Left ventricle myocardium inferior (tissue), 1 donor: ENCODE results near the gene PHETA1. TPM values are rescaled to one million over a fixed set of nuclear protein-coding genes. Genes with fewer than 3 reads are reported as not detected.
"Not testable (repeated sequence)": the region's sequence is repeated elsewhere in the genome, so short reads cannot be mapped to it uniquely, and the experiment has no call there.

Source experiments
- DNase-seq: peaks from one replicate; pipeline ENCODE4 v3.0.0-alpha.2; 2020
- H3K27ac ChIP-seq: fragments of 200-600 bp; replicated peaks from 2 replicates; pipeline ENCODE4 v1.8.0; 2021
- H3K27me3 ChIP-seq: fragments of 200-600 bp; 2 replicates; pipeline ENCODE4 v1.8.0; 2021; ENCODE audit warnings: low read depth
- H3K36me3 ChIP-seq: fragments of 200-600 bp; 2 replicates; pipeline ENCODE4 v1.8.0; 2021
- H3K4me1 ChIP-seq: fragments of 200-600 bp; 2 replicates; pipeline ENCODE4 v1.8.0; 2021
- H3K4me3 ChIP-seq: fragments of 200-600 bp; 2 replicates; pipeline ENCODE4 v1.8.0; 2021; ENCODE audit warnings: mild to moderate bottlenecking, moderate library complexity
- H3K9me3 ChIP-seq: fragments of 200-600 bp; replicated peaks from 2 replicates; pipeline ENCODE4 v1.8.0; 2021
- CTCF ChIP-seq: fragments of 200-600 bp; IDR thresholded peaks from 2 replicates; pipeline ENCODE4 v1.8.0; 2021; ENCODE audit warnings: antibody characterized with exemption, mild to moderate bottlenecking, borderline replicate concordance
- intact Hi-C: fragments of 100-400 bp; cut with micrococcal nuclease; formaldehyde crosslinking; loops from one replicate; pipeline ENCODE4 v1.11.0; 2022
- total RNA-seq: library from RNA; stranded (reverse); fragmentation: NEBNext Ultra II Directional; extraction: Animal tissue kit (Norgen Biotek cat#: 25700); gene quantifications from one replicate; pipeline ENCODE4 v1.2.1, GENCODE V29; 2021
- donor health status: DM: no; HTN: yes; CAD: no; lungs with severe emphysema.

Gene PHETA1
- total RNA-seq, 1 donor from 2014 or later = 29.8 TPM

GRCh38 chr12:111386885-111387284 lies 18.0 kb upstream of the PHETA1 start:
- Histone ChIP-seq H3K9me3 (no peaks in the 10 kb centered on the region), H3K4me3 (no peak overlapping the region), H3K4me1 (no peaks in the 10 kb centered on the region), H3K27ac (no peak overlapping the region), H3K36me3 (no peaks in the 10 kb centered on the region), H3K27me3 (no peaks in the 10 kb centered on the region)
- no peak for TF ChIP-seq CTCF
- intact Hi-C loops = no loop called here
- DNase-seq = no peak

GRCh38 chr12:111384596-111384995 lies 15.7 kb upstream of the PHETA1 start:
- H3K27me3 ChIP-seq = no peaks in the 10 kb centered on the region
- no peaks in the 10 kb centered on the region for H3K9me3 ChIP-seq
- TF ChIP-seq CTCF = no peak
- H3K36me3 ChIP-seq = no peaks in the 10 kb centered on the region
- intact Hi-C loops = no loop called here
- no peak overlapping the region for H3K4me3 ChIP-seq
- H3K27ac ChIP-seq = no peak overlapping the region
- no peaks in the 10 kb centered on the region for H3K4me1 ChIP-seq
- no peak for DNase-seq

GRCh38 chr12:111379942-111380554 lies 11.2 kb upstream of the PHETA1 start:
- no peak for TF ChIP-seq CTCF

GRCh38 chr12:111377440-111377839 lies 8.5 kb upstream of the PHETA1 start:
- no peaks in the 10 kb centered on the region for H3K36me3 ChIP-seq
- intact Hi-C loops = no loop called here
- no peak overlapping the region for H3K4me3 ChIP-seq
- no peaks in the 10 kb centered on the region for H3K4me1 ChIP-seq
- no peak for TF ChIP-seq CTCF
- H3K27me3 ChIP-seq = no peaks in the 10 kb centered on the region
- no peak for DNase-seq
- H3K9me3 ChIP-seq = peaks cover 8% of the 10 kb centered on the region
- no peak overlapping the region for H3K27ac ChIP-seq

More at GRCh38 chr12:111379942-111380554, 11.2 kb upstream of the PHETA1 start:
- Histone ChIP-seq H3K27me3 (no peaks in the 10 kb centered on the region), H3K4me3 (no peak overlapping the region), H3K4me1 (no peaks in the 10 kb centered on the region), H3K9me3 (peaks cover 8% of the 10 kb centered on the region), H3K36me3 (no peaks in the 10 kb centered on the region), H3K27ac (no peak overlapping the region)
- intact Hi-C loops = no loop called here
- DNase-seq = no peak

GRCh38 chr12:111373231-111373630 lies 4.3 kb upstream of the PHETA1 start:
- H3K4me3 ChIP-seq, H3K27ac ChIP-seq, H3K27me3 ChIP-seq, DNase-seq, intact Hi-C loops, H3K36me3 ChIP-seq, H3K9me3 ChIP-seq: not testable (repeated sequence)
- H3K4me1 ChIP-seq = peaks cover 16% of the 10 kb centered on the region

- intact Hi-C loops = no loop called here
- Histone ChIP-seq H3K9me3 (no peaks in the 10 kb centered on the region), H3K27ac (peak overlapping the region; percentile 88), H3K4me3 (peak overlapping the region; percentile 82), H3K4me1 (peaks cover 49% of the 10 kb centered on the region), H3K27me3 (no peaks in the 10 kb centered on the region), H3K36me3 (peaks cover 12% of the 10 kb centered on the region)
- DNase-seq = no peak
- no peak for TF ChIP-seq CTCF
Measured at GRCh38 chr12:111369496-111370220, 763 bp upstream of the PHETA1 start.
